ENCODE measurements around the gene P4HA3.

P4HA3 gene

DNA sequence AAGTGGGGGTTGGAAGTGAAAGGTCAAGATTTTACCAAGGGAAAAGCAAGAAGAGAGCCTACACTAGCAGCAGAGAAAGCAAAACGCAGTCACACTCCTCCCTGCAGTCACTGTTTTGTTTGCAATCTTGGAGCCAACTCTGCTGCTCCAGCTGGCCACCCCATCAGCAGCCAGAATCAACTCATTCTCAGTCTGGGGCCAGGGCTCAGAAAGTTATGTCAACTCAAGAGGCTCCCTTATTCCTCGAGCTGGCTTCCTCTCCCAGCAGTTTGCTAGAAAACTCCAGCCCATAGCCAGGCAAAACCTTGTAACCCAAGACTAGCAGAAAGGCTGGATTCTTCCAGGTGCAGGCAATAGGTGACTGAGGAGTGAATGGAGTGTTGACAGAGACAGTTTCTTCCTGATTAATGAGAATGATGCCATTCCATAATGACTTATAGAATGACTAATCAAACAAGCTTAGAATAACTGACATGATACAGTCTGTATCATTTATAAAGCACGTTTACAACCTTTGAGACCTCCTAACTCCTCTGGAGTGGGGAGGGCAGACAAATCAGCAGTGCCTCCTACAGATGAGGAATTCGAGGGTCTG, 53.4 kb downstream of the P4HA3 start:
- no peak for DNase-seq

DNA sequence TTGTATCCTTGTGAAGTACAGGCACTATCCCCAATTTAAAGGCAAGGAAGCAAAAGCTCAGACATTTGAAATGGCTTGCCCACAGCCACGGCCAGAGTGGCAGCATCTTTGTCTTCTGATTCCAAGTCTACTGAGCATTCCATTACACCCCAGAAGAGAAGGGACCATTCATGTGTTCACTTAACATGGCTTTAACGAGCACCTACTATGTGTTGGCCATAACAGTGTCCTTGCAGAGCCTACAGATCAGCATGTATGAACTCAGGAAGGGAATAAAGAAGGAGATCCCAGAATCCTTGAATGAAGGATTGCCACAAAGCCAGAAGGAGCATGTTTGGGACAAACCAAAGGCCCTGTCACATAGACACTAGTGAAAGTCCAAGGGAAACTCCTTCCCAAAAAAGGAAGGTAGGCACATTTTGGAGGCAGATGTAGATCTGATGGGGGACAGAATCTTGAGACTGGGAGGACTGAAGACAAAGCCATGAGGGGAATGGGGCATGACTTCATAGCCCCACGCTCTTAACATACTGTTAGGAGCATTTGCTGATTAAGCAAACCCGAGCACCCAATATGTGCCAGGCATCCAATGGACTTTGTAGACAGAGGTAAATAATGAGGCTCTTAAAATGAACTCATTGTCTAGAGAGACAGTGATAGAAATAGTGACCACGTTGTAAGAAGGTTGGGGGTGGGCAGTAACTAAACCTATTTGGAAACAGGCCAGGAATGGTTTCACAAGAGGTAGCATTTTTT, 54.9 kb downstream of the P4HA3 start:
- DNase-seq = no peak

DNA sequence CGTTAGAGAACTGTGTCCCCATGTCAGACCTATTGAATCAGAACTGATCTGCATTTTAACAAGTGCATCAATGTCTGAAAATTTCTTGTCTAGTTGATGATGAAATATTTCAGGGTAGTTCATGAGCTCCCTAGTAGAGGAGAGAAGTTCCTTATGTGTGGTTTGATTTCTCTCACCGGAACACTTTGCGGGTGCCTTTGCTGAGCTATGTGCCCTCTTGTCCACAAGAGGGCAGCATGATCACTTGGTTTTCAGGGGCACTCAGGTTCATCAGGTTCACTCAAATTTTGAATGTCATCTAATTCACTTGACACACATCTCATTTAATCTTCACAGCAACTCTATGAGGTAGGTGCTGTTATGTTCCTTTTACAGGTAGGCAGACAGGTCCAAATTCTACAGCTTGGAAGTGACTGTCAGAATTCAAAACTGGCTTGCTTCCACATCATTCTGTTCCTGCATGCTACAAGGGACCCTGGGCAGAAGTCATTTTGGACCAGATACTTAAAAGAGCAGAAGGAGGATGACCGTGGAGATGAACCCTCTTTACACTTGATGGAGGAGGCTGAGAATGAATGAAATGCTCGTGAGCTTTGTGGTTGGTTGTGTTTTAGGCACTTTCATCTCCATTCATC, 55.6 kb downstream of the P4HA3 start:
- peak; percentile 65 for DNase-seq

DNA sequence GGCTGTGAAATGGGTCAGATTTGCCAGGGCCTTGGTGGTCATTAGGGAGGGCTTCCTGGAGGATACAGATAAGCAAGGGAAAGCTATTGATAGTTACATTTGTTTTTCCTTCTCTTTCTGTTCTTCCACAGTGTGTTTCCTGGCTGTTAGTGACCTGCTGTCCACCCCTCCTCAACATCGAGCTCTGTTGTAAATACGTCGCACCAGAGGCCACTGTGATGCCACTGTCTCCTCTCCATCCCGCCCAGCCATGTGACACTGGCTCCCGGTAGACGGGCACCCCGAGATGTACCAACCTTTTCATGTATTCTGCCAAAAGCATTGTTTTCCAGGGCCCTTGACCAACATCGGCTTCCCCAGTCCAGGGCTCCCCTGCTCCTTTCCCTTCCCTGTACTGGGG, 58.1 kb downstream of the P4HA3 start:
- no peak for DNase-seq

DNA sequence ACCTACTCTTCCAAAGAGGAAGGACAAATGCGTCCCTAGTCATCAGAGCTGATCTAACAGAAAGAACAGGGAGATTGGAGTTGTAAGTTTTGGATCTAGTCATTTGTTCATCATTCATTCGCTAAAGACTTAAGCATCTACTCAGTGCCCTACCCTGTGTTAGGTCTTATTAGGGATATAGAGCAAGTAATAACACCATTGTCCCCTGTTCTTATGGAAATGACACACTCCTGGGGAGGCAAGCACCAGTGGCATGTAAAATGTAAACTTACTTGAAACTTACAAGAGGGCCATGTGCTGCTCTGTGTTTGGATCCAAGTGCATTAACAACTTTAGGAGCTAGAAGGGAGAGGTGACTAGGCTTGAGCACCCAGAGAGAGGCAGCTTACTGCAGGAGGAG, 61.9 kb downstream of the P4HA3 start:
- DNase-seq = peak; percentile 57

DNA sequence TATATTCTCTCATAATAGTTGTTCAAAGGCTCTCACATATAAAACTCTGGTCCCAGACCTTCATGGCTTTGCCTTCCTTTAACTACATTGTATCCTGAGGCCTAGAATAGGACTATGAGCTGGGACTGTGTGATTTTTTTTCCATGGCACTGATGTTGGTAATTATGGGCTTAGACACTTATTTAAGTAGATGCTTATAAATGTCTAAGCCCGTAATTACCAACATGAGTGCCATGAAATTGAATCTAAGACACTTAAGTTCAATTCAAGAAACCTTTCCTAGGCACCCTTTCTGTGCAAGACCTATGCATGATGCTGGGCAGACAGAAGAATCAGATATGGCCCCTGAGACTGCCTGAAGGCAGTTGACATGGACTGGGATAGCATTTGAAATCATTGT, 63.0 kb downstream of the P4HA3 start:
- peak; percentile 62 for DNase-seq

DNA sequence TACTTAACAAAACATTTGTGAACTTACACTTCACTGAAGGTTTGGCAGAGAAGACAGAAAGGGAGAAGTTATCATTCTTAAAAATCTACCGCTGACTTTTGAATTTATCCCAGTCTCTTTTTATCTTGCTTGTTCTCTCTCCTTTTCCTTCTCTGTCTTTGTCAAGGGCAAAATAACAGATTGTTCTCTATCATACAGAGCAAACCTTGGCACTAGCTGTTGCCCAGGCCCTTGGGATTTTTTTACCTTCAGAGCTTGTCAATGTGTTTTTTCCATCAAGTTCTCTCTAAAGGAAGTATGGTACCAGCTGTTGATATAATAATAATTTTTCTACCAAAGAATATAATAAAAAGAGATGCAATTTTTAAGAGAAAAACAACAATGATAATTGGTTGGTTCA, 73.2 kb downstream of the P4HA3 start:
- DNase-seq = no peak

DNA sequence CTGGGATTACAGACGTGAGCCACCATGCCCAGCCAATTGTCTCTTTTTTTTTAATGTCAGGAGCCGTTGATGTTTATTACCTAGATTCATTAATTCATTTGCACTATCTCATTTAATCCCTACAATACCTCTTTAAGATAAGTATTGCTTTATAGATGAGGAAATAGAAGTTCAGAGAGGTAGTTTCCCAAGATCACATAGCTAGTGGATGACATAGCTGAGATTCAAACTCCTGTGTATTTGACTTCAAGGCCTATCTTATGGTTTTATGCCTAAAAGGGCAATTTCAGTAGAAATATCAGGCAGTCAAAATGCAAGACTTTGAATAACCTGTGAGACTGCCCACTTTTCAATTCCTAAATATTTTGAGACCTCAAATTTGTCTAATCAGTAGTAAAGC, 73.9 kb downstream of the P4HA3 start:
- DNase-seq = no peak

DNA sequence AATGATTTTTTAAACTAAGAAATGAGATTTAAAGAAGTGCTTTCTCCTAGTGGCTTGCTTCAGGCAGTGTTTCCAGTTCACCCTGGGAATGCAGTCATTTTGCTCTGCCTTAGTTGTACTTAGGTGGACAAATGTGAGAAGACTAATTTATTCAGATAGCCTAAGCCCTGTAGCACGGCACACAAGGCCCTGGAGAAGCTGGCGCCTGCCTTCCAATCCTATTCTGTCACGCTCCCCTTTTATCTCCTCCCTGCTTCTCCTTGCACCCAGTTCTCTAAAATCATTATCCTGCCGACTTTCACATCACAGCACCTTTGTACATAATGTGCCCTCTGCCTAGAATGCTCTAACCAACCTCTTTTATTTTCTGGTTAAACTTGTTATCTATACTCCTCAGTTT, 76.3 kb downstream of the P4HA3 start:
- DNase-seq = no peak

DNA sequence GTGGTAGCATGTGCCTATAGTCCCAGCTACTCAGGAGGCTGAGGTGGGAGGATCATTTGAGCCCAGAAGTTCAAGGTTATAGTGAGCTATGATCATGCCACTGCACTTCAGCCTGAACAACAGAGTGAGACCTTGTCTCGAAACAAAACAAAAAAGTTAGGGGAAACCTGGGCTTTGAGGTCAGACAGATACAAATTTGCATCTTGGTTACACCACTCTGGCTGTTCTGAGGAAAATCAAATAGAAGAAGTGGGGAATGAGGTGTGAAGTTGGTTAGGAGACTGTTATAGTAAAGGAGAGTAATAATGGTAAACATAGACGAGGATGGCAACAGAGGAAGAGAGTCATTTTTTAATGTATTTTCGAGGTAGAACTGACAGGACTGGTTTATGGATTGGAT, 77.8 kb downstream of the P4HA3 start:
- no peak for DNase-seq

DNA sequence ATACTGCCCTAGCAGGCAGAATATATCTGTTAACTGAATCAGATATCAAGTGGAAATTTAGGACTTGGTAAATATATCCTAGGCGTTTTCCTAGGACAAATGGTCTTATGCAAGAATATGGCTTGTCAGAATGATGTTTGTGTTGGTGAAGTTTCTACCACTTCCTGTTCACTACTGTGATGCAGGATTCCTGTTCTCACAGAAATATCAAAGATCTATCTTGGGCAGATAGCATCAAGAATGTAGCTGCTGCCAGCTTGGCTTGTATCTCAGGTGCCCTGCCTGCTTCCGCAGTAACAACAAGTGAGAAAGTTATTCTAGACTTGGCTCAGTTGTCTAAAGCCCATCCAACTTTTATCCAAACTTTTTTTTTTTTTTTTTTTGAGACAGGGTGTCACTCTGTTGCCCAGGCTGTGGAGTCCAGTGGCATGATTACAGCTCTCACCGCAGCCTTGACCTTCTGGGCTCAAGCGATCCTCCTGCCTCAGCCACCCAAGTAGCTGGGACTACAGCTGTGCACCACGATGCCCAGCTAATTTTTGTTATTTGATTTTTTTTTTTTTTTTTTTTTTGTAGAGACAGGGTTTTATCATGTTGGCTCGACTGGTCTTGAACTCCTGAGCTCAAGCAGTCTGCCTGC, 79.0 kb downstream of the P4HA3 start:
- no peak for DNase-seq

DNA sequence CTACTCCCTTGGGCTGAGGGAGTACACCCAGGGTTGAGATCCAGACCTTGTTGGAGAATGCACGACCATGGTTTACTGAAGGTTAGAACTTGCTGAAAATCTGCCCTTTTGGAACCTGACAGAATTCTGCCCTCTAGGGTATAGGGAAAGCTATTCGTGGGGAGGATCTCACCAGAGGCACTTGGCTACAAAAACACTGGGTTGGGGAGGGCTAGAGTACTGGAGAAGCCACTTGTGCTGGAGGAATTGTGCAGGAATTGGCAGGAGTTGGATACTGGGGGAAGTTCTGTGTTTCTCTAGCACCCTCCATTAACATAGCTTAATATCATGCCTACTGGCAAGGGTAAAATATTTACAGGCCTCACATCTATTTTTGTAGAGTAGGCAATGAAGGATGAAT, 84.5 kb downstream of the P4HA3 start:
- peak; percentile 1 for DNase-seq

DNA sequence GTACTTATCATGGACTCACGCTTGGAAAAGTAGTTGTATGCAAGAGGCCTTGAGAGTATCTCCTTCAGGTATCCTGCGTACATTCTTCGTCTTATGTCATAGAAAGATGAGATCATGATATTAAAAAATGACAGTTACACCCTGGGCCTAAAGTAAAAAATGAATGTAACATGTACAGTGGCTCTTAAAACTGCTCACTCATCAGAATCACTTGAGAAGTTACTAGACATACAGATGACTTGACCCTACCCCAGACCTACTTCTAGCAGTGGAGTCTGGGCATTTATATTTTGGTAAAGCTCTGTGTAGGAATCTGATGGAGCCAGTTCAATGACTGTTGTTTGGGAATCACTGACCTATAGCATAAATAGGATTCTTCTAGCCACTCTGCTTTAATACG, 85.9 kb downstream of the P4HA3 start:
- no peak for DNase-seq

DNA sequence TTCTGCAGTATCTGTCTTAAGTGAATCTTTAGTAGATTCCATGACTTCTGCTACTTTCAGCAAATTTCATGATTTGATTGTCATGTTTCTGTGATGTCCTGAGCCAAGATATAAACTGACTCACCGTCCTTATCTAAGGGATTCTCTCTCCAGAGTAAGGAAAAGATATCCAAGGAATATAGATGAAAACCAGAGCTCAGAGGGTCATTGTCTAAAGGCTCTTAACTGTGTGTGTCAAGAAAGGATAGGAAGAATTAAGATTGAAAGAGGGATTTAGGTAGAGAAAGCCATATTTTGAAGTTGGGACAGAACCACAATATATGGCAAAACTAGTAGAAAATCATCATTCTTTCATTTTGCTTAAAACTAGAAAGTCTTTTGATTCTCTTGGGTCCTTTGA, 89.6 kb downstream of the P4HA3 start:
- no peak for DNase-seq

DNA sequence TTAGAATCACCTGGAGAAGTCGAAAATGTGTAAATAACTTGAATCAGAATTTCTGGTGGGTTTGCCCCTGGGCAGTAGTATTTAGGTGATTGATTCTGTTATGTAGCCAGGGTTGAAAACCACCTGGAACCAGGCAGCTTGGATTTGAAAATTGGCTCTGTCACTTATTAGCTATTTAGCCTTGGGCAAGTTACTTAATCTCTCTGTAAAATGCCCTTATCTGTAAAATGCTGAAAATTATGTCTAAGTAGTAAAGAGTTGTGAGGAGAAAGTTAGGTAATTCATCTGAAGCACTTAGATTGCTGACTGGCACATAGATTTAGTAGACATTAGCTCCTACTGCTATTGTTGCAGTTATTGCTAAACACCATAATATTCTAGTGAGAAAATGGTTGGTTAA, 91.1 kb downstream of the P4HA3 start:
- peak; percentile 0 for DNase-seq

All from NCI-H82 (cell line).